Heart right ventricle (tissue), 16 donors: ENCODE results near the gene ARFIP2. TPM values are rescaled to one million over a fixed set of nuclear protein-coding genes. Genes with fewer than 3 reads are reported as not detected.
A peak's percentile ranks its signal among the peaks of the same experiment; 100 is the strongest.

ENCODE experiments used
- ATAC-seq, 8 donors: fragments of 200-7000 bp; cut with Tn5 transposase; one replicate each; pipeline ENCODE4 v1.9.1; 2020; ENCODE audit warnings: mild to moderate bottlenecking in 8 of 8, moderate library complexity in 8 of 8, moderate number of reproducible peaks in 1 of 8
- DNase-seq, 2 donors: peaks; one replicate each; pipeline ENCODE4 v3.0.0-alpha.2; 2020
- H3K27ac ChIP-seq, 10 donors: fragments of 200-600 bp; sonication (generic) in 2 of 10; one replicate each; pipeline versions ENCODE4 v1.5.0 to v1.8.0; 2020 to 2022; ENCODE audit warnings: mild to moderate bottlenecking in 3 of 10
- H3K27me3 ChIP-seq, 7 donors: fragments of 200-600 bp; one replicate each; pipeline ENCODE4 v1.8.0; 2021 to 2022; ENCODE audit warnings: mild to moderate bottlenecking in 2 of 7
- H3K36me3 ChIP-seq, 9 donors: fragments of 200-600 bp; sonication (generic) in 1 of 9; one replicate each; pipeline versions ENCODE4 v1.5.0 to v1.8.0; 2020 to 2022; ENCODE audit warnings: mild to moderate bottlenecking in 2 of 9
- H3K4me1 ChIP-seq, 9 donors: fragments of 200-600 bp; sonication (generic) in 1 of 9; one replicate each; pipeline versions ENCODE4 v1.5.0 to v1.8.0; 2020 to 2022; ENCODE audit warnings: mild to moderate bottlenecking in 4 of 9
- H3K4me3 ChIP-seq, 10 donors: fragments of 200-600 bp; sonication (generic) in 2 of 10; one replicate each; pipeline versions ENCODE4 v1.5.0 to v1.8.0; 2020 to 2022; ENCODE audit warnings: mild to moderate bottlenecking in 7 of 10, moderate library complexity in 2 of 10
- H3K9me3 ChIP-seq, 11 donors: fragments of 200-600 bp in 10 of 11; sonication (generic) in 2 of 11; one replicate each; pipeline versions ENCODE4 v1.5.0 to v1.8.0; 2013 to 2022; ENCODE audit warnings: mild to moderate bottlenecking in 2 of 11, control low read depth in 1 of 11, moderate library complexity in 1 of 11
- CTCF ChIP-seq, 9 donors: fragments of 200-600 bp; sonication (generic) in 2 of 9; IDR thresholded peaks; one replicate each; pipeline versions ENCODE4 v1.5.0 to v1.8.0; 2021 to 2022; ENCODE audit warnings: antibody characterized with exemption in 9 of 9, mild to moderate bottlenecking in 5 of 9, moderate library complexity in 1 of 9
- WGBS, 2 donors: extraction: QIAGEN DNeasy Blood & Tissue Kit; methylation state at CpG; one replicate each; pipeline ENCODE4 v1.1.7; 2013; ENCODE audit warnings: inconsistent platforms in 1 of 2; 5-methylcytosine and 5-hydroxymethylcytosine counted together
- intact Hi-C, 10 donors: fragments of 100-400 bp; cut with DNase I; formaldehyde crosslinking; loops; one replicate each; pipeline versions ENCODE4 v1.11.1 to v1.14.2; 2022
- long read RNA-seq, 3 donors: library from polyadenylated mRNA; unstranded; transcript quantifications; one replicate each; pipeline ENCODE4 v2.0.0, GENCODE V29; 2020 to 2021
- polyA plus RNA-seq, 2 donors: library from polyadenylated mRNA; stranded (reverse); fragments of 200-250 nt; gene quantifications; one replicate each; pipeline ENCODE4 v1.2.3, GENCODE V29; 2013
- total RNA-seq, 10 donors: library from RNA; stranded (reverse); fragmentation: NEBNext Ultra II Directional in 3 of 10; extraction: Animal tissue kit (Norgen Biotek cat#: 25700) in 3 of 10; gene quantifications; one replicate each; pipeline versions ENCODE4 v1.2.1 to v1.2.4, GENCODE V29; 2021 to 2023
- donor health status: Arrhythmogenic right ventricular cardiomyopathy.
- donor health status: ischemic (EF 13 %, LVEDD 7.1; RV severe dilation, severe dysfunction).
- donor health status: healthy with polysubstance abuse.
- donor health status: DM: no; HTN: yes; CAD: no.
- donor health status: DM: no; HTN: no; CAD: no.
- donor health status: ischemic (EF 25% LVEDD 6.9; RV normal size, moderate dysfunction).
- donor health status: ischemic (EF 25% LVEDD 5.7; RV mildly dilated, moderate dysfunction).
- donor health status: healthy.
- donor health status: DM: yes; HTN: yes; CAD: no.
- donor health status: Ischemic cardiomyopathy.
- donor health status: ischemic (EF 35%, LVEDD 5.7; RV mildly dilated, moderate dysfunction).
- donor health status: nonischemic (EF 11% LVEDD 7.7; RV severe dilation, severe dysfunction).
- donor health status: DM: yes; HTN: yes; CAD: no.
- donor health status: PGD.
- donor health status: ischemic (EF 29% LVEDD 5.4; RV normal size, mild dysfunction).
- donor health status: nonischemic (EF 23%, LVEDD 6.1; RV moderate dilation, normal function).

Gene ARFIP2
- total RNA-seq (10 to 100 TPM; 12.4 to 23.0 (median 14.8) TPM), polyA plus RNA-seq (10 to 100 TPM; 16.2 to 36.8 TPM)
- long read RNA-seq, donor 1, transcript ARFIP2-201 (8 exons, 2,543 nt) = minor isoform, 7 of 26 reads
- long read RNA-seq, donor 1, transcript ARFIP2-202 (8 exons, 1,868 nt) = major isoform, 9 of 26 reads
- long read RNA-seq, donor 1, partial matches to known transcripts = 7 of 26 reads
- long read RNA-seq, donor 1, other reads (novel, unspliced or antisense) = 2 of 26 reads
- long read RNA-seq, donor 2, transcript ARFIP2-201 (8 exons, 2,543 nt) = minor isoform, 5 of 18 reads
- long read RNA-seq, donor 2, transcript ARFIP2-202 (8 exons, 1,868 nt) = major isoform, 6 of 18 reads
- long read RNA-seq, donor 2, partial matches to known transcripts = 4 of 18 reads
- long read RNA-seq, donor 2, other reads (novel, unspliced or antisense) = 3 of 18 reads
- long read RNA-seq, donor 3, transcript ARFIP2-201 (8 exons, 2,543 nt) = major isoform, 21 of 45 reads
- long read RNA-seq, donor 3, transcript ARFIP2-202 (8 exons, 1,868 nt) = minor isoform, 11 of 45 reads
- long read RNA-seq, donor 3, partial matches to known transcripts = 8 of 45 reads
- long read RNA-seq, donor 3, other reads (novel, unspliced or antisense) = 4 of 45 reads

- peak; percentile 98 to 99 for DNase-seq
Observed at GRCh38 chr11:6481012-6481923, at the start of gene ARFIP2, which contains the start of gene TIMM10B. Gene ARFIP2 (minus strand): TSS chr11:6481331. CDS start chr11:6480421, 910 bp downstream. Gene TIMM10B (plus strand): TSS chr11:6481501. CDS start chr11:6481517, 16 bp downstream.

GRCh38 chr11:6530848-6531247, 49.7 kb upstream of the ARFIP2 start:
- no peaks in the 10 kb centered on the region for H3K27me3 ChIP-seq
- no peak for ATAC-seq

More at GRCh38 chr11:6481012-6481923, at the start of gene ARFIP2, which contains the start of gene TIMM10B:
- peaks cover 7 to 36% (median 27%) of the 10 kb centered on the region in 9 donors for H3K4me1 ChIP-seq
- intact Hi-C loops = loop anchor here in 3 of 10 donors (5.0 kb wide), 3 partner anchors 121 to 201 kb away; partner anchors contain the start of genes ILK (in 2 of the 3), RRP8 (in 2 of the 3) and MRPL17 (in 1 of the 3)
- ATAC-seq = peak; percentile 96 to 99 (median 99)
- WGBS, 2 donors = 0% methylated on average over 66 of the region's 66 CpGs
- no peaks in the 10 kb centered on the region for H3K9me3 ChIP-seq
- peak within 1 kb of the TSS; percentile 41 to 94 (median 90) for H3K27ac ChIP-seq
- H3K27me3 ChIP-seq = no peaks in the 10 kb centered on the region
- peak within 1 kb of the TSS; percentile 68 to 90 (median 80) for H3K4me3 ChIP-seq
- peaks cover 0 to 71% (median 38%) of the 10 kb centered on the region in 9 donors for H3K36me3 ChIP-seq
- no peak for TF ChIP-seq CTCF (IDR thresholded peaks at IDR 0.05)

GRCh38 chr11:6529266-6529665, 48.1 kb upstream of the ARFIP2 start:
- ATAC-seq (no peak), DNase-seq (no peak)
- Histone ChIP-seq H3K27me3 (no peaks in the 10 kb centered on the region), H3K4me3 (no peak overlapping the region), H3K9me3 (no peaks in the 10 kb centered on the region), H3K27ac (no peak overlapping the region), H3K4me1 (no peaks in the 10 kb centered on the region), H3K36me3 (peaks cover 0 to 55% (median 6%) of the 10 kb centered on the region in 9 donors)
- WGBS, 2 donors = 86 to 89% methylated on average over 2 of the region's 2 CpGs
- intact Hi-C loops = loop anchor here in 2 of 10 donors (5.0 to 10.0 kb wide), 2 partner anchors 153 to 156 kb away; partner anchors contain the start of gene MRPL17 (in 2 of the 2)
- no peak for TF ChIP-seq CTCF (IDR thresholded peaks at IDR 0.05)

More at GRCh38 chr11:6530848-6531247, 49.7 kb upstream of the ARFIP2 start:
- Histone ChIP-seq H3K27ac (no peak overlapping the region), H3K9me3 (no peaks in the 10 kb centered on the region), H3K4me1 (no peaks in the 10 kb centered on the region), H3K36me3 (peaks cover 0 to 61% (median 6%) of the 10 kb centered on the region in 9 donors), H3K4me3 (no peak overlapping the region)
- 92% methylated on average over 2 of the region's 2 CpGs for WGBS, 2 donors
- intact Hi-C loops = loop anchor here (1.0 to 10.0 kb wide), 12 partner anchors 71 to 226 kb away; partner anchors contain the start of genes MRPL17 (in 7 of the 10), ILK (in 2 of the 10) and RRP8 (in 2 of the 10)
- no peak for DNase-seq
- no peak for TF ChIP-seq CTCF (IDR thresholded peaks at IDR 0.05)
